Muscle of leg (tissue), 11 donors: ENCODE data around the gene GOLT1A. TPM values are rescaled to one million over a fixed set of nuclear protein-coding genes. Genes with fewer than 3 reads are reported as not detected.

ENCODE experiments used
- DNase-seq: peaks from one replicate; pipeline ENCODE4 v3.0.0; 2013
- H3K27ac ChIP-seq: one replicate; pipeline ENCODE4 v1.5.1; 2013; ENCODE audit warnings: mild to moderate bottlenecking, low read length, control low read depth
- H3K27me3 ChIP-seq: one replicate; pipeline ENCODE4 v1.6.1; 2013; ENCODE audit warnings: low read length; ENCODE audit not compliant: control insufficient read depth, insufficient read depth
- H3K36me3 ChIP-seq: one replicate; pipeline ENCODE4 v1.6.1; 2013; ENCODE audit warnings: low read length; ENCODE audit not compliant: control insufficient read depth, insufficient read depth
- H3K4me1 ChIP-seq: one replicate; pipeline ENCODE4 v1.6.1; 2013; ENCODE audit warnings: low read length; ENCODE audit not compliant: control insufficient read depth, insufficient read depth
- H3K4me3 ChIP-seq: one replicate; pipeline ENCODE4 v1.5.1; 2013; ENCODE audit warnings: low read length, control low read depth
- H3K9me3 ChIP-seq: replicated peaks from 2 replicates; pipeline ENCODE4 v1.6.1; 2013; ENCODE audit warnings: low read depth, low read length; ENCODE audit not compliant: control insufficient read depth
- WGBS: methylation state at CpG from one replicate; pipeline ENCODE4 v1.1.5; 2013; ENCODE audit warnings: missing lambda C conversion rate; ENCODE audit not compliant: insufficient coverage; 5-methylcytosine and 5-hydroxymethylcytosine counted together
- polyA plus RNA-seq, 8 donors: library from polyadenylated mRNA; unstranded; fragments of 120-200 nt; gene quantifications; one replicate each; pipeline versions ENCODE4 v1.2.1 to v1.2.3, GENCODE V29; 2013; ENCODE audit warnings: inconsistent platforms in 1 of 8, low replicate concordance in 1 of 8; ENCODE audit not compliant: insufficient read length in 8 of 8, insufficient read depth in 1 of 8
- total RNA-seq: library from RNA; stranded (reverse); fragments of 120-200 nt; gene quantifications from one replicate; pipeline ENCODE4 v1.2.4, GENCODE V29; 2013

GOLT1A gene
- total and polyA plus RNA-seq, 9 donors, result 0.09 to 3.9 (median 0.89) TPM; not detected in 5

GRCh38 chr1:204150702-204151551 is 62.9 kb downstream of the GOLT1A start:
- Histone ChIP-seq H3K27ac (peak overlapping the region; percentile 51), H3K4me3 (peak overlapping the region; percentile 54), H3K9me3 (no peaks in the 10 kb centered on the region), H3K4me1 (peaks cover 18% of the 10 kb centered on the region), H3K27me3 (peaks cover 14% of the 10 kb centered on the region), H3K36me3 (no peaks in the 10 kb centered on the region)
- peak; percentile 50 for DNase-seq
- WGBS, result 10% methylated on average over 25 of the region's 33 CpGs

GRCh38 chr1:204149635-204150565 is 63.9 kb downstream of the GOLT1A start:
- no peaks in the 10 kb centered on the region for H3K36me3 ChIP-seq
- H3K27me3 ChIP-seq, result peaks cover 14% of the 10 kb centered on the region
- H3K9me3 ChIP-seq, result no peaks in the 10 kb centered on the region
- no peak overlapping the region for H3K4me3 ChIP-seq
- H3K27ac ChIP-seq, result no peak overlapping the region
- DNase-seq, result no peak
- H3K4me1 ChIP-seq, result peaks cover 18% of the 10 kb centered on the region
- 57% methylated on average over 4 of the region's 16 CpGs for WGBS

GRCh38 chr1:204149107-204149506 is 64.7 kb downstream of the GOLT1A start:
- 73% methylated on average over 2 of the region's 2 CpGs for WGBS
- no peak for DNase-seq
- H3K4me1 ChIP-seq, result peaks cover 18% of the 10 kb centered on the region
- no peak overlapping the region for H3K27ac ChIP-seq
- H3K4me3 ChIP-seq, result no peak overlapping the region
- no peaks in the 10 kb centered on the region for H3K36me3 ChIP-seq
- peaks cover 10% of the 10 kb centered on the region for H3K27me3 ChIP-seq
- no peaks in the 10 kb centered on the region for H3K9me3 ChIP-seq

Other genes with a start within 250 kb of the GOLT1A start
- gene SOX13, start 140.9 kb downstream of the GOLT1A start, total RNA-seq, result 11.0 TPM
- 10 to 100 TPM; 14.5 to 29.3 (median 20.0) TPM for gene SOX13, start 140.9 kb downstream of the GOLT1A start, polyA plus RNA-seq
- 3.1 TPM for gene ETNK2, start 61.9 kb downstream of the GOLT1A start, total RNA-seq
- 1 to 10 TPM; 2.1 to 6.1 (median 3.8) TPM for gene ETNK2, start 61.9 kb downstream of the GOLT1A start, polyA plus RNA-seq
- not detected for gene REN, start 47.7 kb downstream of the GOLT1A start, total RNA-seq
- gene REN, start 47.7 kb downstream of the GOLT1A start, polyA plus RNA-seq, result under 1 TPM in 1 of 8 donors, not detected in 7; 0.31 TPM
- gene KISS1, start 17.5 kb downstream of the GOLT1A start, total RNA-seq, result 5.6 TPM
- 1 to 10 TPM in 2 of 8 donors, under 1 TPM in 5, not detected in 1; 0.29 to 2.2 (median 0.64) TPM for gene KISS1, start 17.5 kb downstream of the GOLT1A start, polyA plus RNA-seq
- gene PLEKHA6, start 145.9 kb upstream of the GOLT1A start, total RNA-seq, result 2.2 TPM
- gene PLEKHA6, start 145.9 kb upstream of the GOLT1A start, polyA plus RNA-seq, result 1 to 10 TPM; 3.0 to 10.0 (median 5.0) TPM
- gene PPP1R15B, start 197.8 kb upstream of the GOLT1A start, total RNA-seq, result 21.9 TPM
- gene PPP1R15B, start 197.8 kb upstream of the GOLT1A start, polyA plus RNA-seq, result 10 to 100 TPM; 20.9 to 33.4 (median 25.3) TPM